GM11168 (cell line): ENCODE measurements around the gene BLVRB.
"Not testable (repeated sequence)": the region's sequence is repeated elsewhere in the genome, so short reads cannot be mapped to it uniquely, and the experiment has no call there.

ENCODE experiments used
- in situ Hi-C: fragments of 300-500 bp; cut with MboI; formaldehyde crosslinking; loops from one replicate; pipeline ENCODE4 v1.12.0; 2022; ENCODE audit warnings: low sequenced_read_pairs; ENCODE audit not compliant: unreplicated experiment

Gene BLVRB

DNA sequence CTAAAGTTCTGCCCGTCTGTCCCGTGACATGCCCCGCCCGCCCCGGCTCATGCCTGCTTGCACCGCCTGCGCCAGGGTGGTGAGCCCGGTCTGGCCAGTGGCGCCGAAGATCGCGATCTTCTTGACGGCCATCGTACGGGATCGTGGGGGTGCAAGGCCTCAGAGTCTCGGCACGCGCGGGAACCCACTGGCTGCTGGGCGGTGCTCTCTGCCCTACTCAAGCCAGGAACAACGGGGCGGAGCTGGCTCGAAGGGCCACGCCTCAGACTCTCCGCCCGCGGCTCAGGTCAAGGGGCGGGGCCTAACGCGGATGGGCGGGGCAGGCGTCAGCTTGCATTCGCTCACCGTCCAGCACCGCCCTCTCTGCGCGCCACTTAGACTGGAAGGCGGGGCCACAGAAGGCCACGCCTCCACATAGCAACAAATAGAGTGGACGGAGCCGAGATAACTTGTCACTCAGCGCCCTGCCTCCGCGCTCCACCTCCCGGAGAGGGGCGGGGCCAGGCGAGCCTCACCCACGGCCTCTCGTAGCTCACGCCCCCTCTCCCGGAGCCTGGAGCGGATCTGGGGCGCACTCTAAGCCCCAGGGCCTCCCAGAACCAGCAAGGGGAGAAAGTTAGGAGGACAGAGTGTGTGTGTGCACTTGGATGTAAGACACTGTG is at the start of gene BLVRB:
Gene BLVRB, minus strand, starts transcription at position 189 of the 662 bp plus-strand sequence. Its CDS starts 57 bp downstream, at position 132.
- in situ Hi-C loops = no loop called here

DNA sequence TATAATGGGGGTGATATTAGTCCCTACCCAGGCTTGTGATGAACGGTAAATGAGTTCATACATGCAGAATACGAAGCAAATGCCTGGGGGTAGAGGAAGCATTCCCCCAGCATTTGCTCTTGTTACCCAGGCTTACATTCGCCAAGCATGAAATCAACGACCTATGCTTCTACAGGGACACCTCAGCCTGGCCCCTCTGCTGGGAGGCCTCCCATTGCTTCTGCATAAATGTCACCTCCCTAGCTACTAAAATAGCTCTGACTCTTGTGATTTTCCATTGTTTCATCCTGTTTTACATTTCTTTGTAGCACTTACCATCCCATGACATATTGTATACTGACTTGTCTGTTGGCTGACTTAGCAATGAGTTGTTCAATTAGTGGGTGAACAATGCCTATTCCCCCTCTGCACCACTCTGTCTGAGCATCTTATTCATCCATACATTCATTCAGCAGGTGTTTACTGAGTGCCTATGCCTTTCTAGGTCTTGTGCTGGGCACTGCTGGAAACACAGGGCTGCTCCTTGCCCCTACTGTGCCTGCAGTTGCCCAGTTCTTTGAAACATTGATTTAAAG is 48.3 kb upstream of the BLVRB start:
- in situ Hi-C loops = no loop called here

DNA sequence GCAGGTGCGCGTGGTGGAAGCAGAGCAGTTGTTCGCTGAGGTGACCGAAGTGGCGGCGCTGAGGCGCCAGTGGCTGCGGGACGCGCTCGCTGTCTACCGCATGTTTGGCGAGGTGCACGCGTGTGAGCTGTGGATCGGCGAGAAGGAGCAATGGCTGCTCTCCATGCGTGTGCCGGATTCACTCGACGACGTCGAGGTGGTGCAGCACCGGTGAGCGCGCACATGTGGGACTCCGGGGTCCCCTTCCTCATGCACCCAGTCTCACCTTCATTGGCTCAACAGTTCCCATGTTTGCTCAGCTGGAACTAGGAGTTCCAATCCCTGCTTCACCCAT is 47.8 kb upstream of the BLVRB start:
- in situ Hi-C loops = no loop called here

GRCh38 chr19:40512473-40513344 is 47.2 kb upstream of the BLVRB start:
- in situ Hi-C loops = no loop called here

DNA sequence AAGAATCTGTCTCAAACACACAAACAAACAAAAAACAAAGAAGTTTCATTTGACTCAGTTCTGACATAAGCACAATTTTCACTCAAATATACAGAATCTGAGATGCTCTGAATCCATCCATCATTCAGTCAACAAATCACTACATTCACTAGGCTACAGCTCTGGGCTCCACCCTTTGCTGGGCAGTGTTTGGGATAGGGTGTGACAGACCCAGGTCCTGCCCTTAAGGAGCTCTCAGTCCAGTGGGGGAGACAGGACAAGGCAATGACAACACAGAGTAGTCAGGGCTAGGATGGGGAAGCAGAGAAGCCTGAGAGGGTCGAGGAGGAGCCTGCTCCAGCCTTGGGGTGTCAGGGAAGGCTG is 46.5 kb upstream of the BLVRB start:
- in situ Hi-C loops = no loop called here

GRCh38 chr19:40511487-40511886 is 45.9 kb upstream of the BLVRB start:
- in situ Hi-C loops = no loop called here

GRCh38 chr19:40510526-40511115 is 45.1 kb upstream of the BLVRB start:
- in situ Hi-C loops = no loop called here

DNA sequence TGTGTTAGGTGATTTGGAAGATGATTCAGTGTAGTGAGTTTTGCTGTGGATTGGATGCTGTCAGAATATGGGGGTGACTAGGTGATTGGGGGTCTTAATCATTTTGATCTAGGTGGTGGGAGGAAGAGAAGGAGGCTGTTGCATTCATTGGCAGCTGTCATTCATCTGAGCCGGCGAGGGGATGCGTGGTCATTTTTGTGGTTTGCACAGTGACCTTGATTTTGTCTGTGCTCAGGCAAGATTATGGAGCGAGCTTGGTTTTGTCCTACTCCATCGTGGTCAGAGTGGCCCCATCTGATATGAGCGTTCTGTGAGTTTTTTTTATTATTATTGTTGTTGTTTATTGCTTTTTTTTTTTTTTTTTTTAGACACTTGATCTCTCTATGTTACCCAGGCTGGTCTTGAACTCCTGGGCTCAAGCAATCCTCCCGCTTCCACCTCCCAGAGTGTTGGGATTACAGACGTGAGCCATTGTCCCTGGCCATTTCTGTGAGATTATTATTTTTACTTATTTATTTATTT is 43.3 kb upstream of the BLVRB start:
- in situ Hi-C loops = no loop called here

- in situ Hi-C loops = no loop called here
These were observed 42.3 kb upstream of the BLVRB start for GRCh38 chr19:40507892-40508291.

- in situ Hi-C loops = no loop called here
These were observed 40.6 kb upstream of the BLVRB start for GRCh38 chr19:40506099-40506498.

DNA sequence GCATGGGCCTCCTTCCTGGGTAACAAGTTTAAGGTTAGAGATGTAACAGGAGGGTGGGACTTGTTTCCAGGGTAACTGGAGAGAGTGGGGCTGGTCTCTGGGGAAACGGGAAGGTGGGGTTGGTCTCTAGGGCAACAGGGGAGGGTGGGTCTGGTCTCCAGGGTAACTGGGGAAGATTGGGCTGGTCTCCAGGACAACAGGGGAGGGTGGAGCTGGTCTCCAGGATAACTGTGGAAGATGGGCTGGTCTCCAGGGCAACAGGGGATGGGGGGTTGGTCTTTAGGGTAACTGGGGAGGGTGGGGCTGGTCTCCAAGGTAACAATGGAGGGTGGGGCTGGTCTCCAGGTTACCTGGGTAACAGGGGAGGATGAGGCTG is 37.8 kb upstream of the BLVRB start:
- in situ Hi-C loops = no loop called here

GRCh38 chr19:40502647-40503319 is 37.2 kb upstream of the BLVRB start:
- in situ Hi-C loops = no loop called here

- in situ Hi-C loops = no loop called here
These were observed 36.5 kb upstream of the BLVRB start for GRCh38 chr19:40502081-40502480.

DNA sequence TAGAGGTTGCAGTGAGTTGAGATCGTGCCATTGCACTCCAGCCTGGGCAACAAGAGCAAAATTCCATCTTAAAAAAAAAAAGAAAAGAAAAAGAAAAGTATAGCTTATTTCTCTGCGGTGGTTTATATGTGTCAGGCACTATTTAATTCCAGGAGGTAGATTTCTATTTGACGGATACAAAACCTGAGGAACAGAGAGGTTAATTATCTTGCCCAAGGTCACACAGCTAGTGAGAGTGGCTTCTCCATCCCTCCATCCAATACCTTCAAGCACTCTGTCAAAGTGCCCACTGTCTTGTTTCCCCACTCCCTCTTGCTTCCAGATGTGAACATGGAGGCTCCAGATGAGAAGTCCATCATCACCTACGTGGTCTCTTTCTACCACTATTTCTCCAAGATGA is 36.1 kb upstream of the BLVRB start:
- in situ Hi-C loops = no loop called here

GRCh38 chr19:40500678-40501530 is 35.4 kb upstream of the BLVRB start:
- in situ Hi-C loops = not testable (repeated sequence)

GRCh38 chr19:40499320-40499719 is 33.8 kb upstream of the BLVRB start:
- in situ Hi-C loops = no loop called here

GRCh38 chr19:40497214-40497613 is 31.7 kb upstream of the BLVRB start:
- in situ Hi-C loops = no loop called here

- in situ Hi-C loops = no loop called here
These were observed 28.8 kb upstream of the BLVRB start for GRCh38 chr19:40494191-40494838.

- in situ Hi-C loops = no loop called here
These were observed 28.2 kb upstream of the BLVRB start for GRCh38 chr19:40493778-40494177.
